Activated T-helper 1 cell treated with anti-CD3 and anti-CD28 coated beads, Interleukin-12 subunit alpha, Interleukin-12 subunit beta, Interleukin-2, Interleukin-4 antibody, amounts not matched to agents 30 ng/mL and 10 ng/mL and 1 ng/mL, durations not matched to agents 14 hours and 24 hours and 36 hours (primary cell): ENCODE data around the gene DTX2. TPM values are rescaled to one million over a fixed set of nuclear protein-coding genes. Genes with fewer than 3 reads are reported as not detected.
"Not testable (repeated sequence)": the region's sequence is repeated elsewhere in the genome, so short reads cannot be mapped to it uniquely, and the experiment has no call there.

Source experiments
- DNase-seq: peaks from one replicate; pipeline ENCODE4 v3.0.0; 2021; ENCODE audit warnings: low spot score
- H3K27ac Mint-ChIP-seq: one replicate; pipeline ENCODE4 v1.8.0; 2021; ENCODE audit warnings: mild to moderate bottlenecking, mixed read lengths
- H3K27me3 Mint-ChIP-seq: one replicate; pipeline ENCODE4 v1.8.0; 2022; ENCODE audit warnings: mild to moderate bottlenecking, moderate library complexity, mixed read lengths; ENCODE audit not compliant: insufficient read depth
- H3K36me3 Mint-ChIP-seq: one replicate; pipeline ENCODE4 v1.8.0; 2021; ENCODE audit warnings: low read depth, mixed read lengths
- H3K4me1 Mint-ChIP-seq: one replicate; pipeline ENCODE4 v1.8.0; 2021; ENCODE audit warnings: low read depth, mixed read lengths
- H3K4me3 Mint-ChIP-seq: one replicate; pipeline ENCODE4 v1.8.0; 2021; ENCODE audit warnings: mild to moderate bottlenecking, moderate library complexity, mixed read lengths
- H3K9me3 Mint-ChIP-seq: one replicate; pipeline ENCODE4 v1.8.0; 2021; ENCODE audit warnings: mixed read lengths
- intact Hi-C: fragments of 100-400 bp; cut with micrococcal nuclease; formaldehyde crosslinking; loops from one replicate; pipeline ENCODE4 v1.15.1; 2024
- total RNA-seq: library from RNA; stranded (reverse); gene quantifications from 2 replicates; pipeline ENCODE4 v1.2.3, GENCODE V29; 2022

DTX2 gene
- total RNA-seq, 1 donor from 2014 or later, result 26.4 TPM

- no peak overlapping the region for H3K27ac Mint-ChIP-seq
- H3K27me3 Mint-ChIP-seq, result no peaks in the 10 kb centered on the region
- H3K36me3 Mint-ChIP-seq, result no peaks in the 10 kb centered on the region
- intact Hi-C loops, result no loop called here
- H3K4me3 Mint-ChIP-seq, result no peak overlapping the region
- peaks cover 13% of the 10 kb centered on the region for H3K4me1 Mint-ChIP-seq
- H3K9me3 Mint-ChIP-seq, result no peaks in the 10 kb centered on the region
- no peak for DNase-seq
Observed at GRCh38 chr7:76428868-76429805, 32.4 kb upstream of the DTX2 start.

GRCh38 chr7:76430211-76430610 is 31.3 kb upstream of the DTX2 start:
- no peaks in the 10 kb centered on the region for H3K9me3 Mint-ChIP-seq

GRCh38 chr7:76430836-76431235 is 30.7 kb upstream of the DTX2 start:
- intact Hi-C loops, result no loop called here
- Mint-ChIP-seq H3K9me3 (no peaks in the 10 kb centered on the region), H3K27me3 (no peaks in the 10 kb centered on the region), H3K4me3 (no peak overlapping the region), H3K36me3 (no peaks in the 10 kb centered on the region), H3K4me1 (no peaks in the 10 kb centered on the region), H3K27ac (no peak overlapping the region)
- DNase-seq, result no peak

More at GRCh38 chr7:76430211-76430610, 31.3 kb upstream of the DTX2 start:
- Mint-ChIP-seq H3K27ac (no peak overlapping the region), H3K4me3 (no peak overlapping the region), H3K36me3 (no peaks in the 10 kb centered on the region), H3K4me1 (peaks cover 2% of the 10 kb centered on the region), H3K27me3 (no peaks in the 10 kb centered on the region)
- intact Hi-C loops, result no loop called here
- no peak for DNase-seq

GRCh38 chr7:76437873-76438272 is 23.6 kb upstream of the DTX2 start:
- H3K36me3 Mint-ChIP-seq, H3K4me3 Mint-ChIP-seq, intact Hi-C loops, H3K27me3 Mint-ChIP-seq, H3K4me1 Mint-ChIP-seq, H3K9me3 Mint-ChIP-seq, H3K27ac Mint-ChIP-seq: not testable (repeated sequence)
- peak; percentile 60 for DNase-seq

GRCh38 chr7:76439120-76439888 is 22.2 kb upstream of the DTX2 start:
- H3K4me1 Mint-ChIP-seq, H3K27ac Mint-ChIP-seq, intact Hi-C loops, H3K4me3 Mint-ChIP-seq, H3K36me3 Mint-ChIP-seq, DNase-seq, H3K27me3 Mint-ChIP-seq, H3K9me3 Mint-ChIP-seq: not testable (repeated sequence)

- intact Hi-C loops, result not testable (repeated sequence)
Observed at GRCh38 chr7:76440404-76440803, 21.1 kb upstream of the DTX2 start.

GRCh38 chr7:76441792-76442191 is 19.7 kb upstream of the DTX2 start:
- intact Hi-C loops, DNase-seq, H3K4me1 Mint-ChIP-seq, H3K27me3 Mint-ChIP-seq, H3K36me3 Mint-ChIP-seq, H3K4me3 Mint-ChIP-seq, H3K9me3 Mint-ChIP-seq, H3K27ac Mint-ChIP-seq: not testable (repeated sequence)

More at GRCh38 chr7:76440404-76440803, 21.1 kb upstream of the DTX2 start:
- H3K27ac Mint-ChIP-seq, H3K4me1 Mint-ChIP-seq, H3K9me3 Mint-ChIP-seq, H3K27me3 Mint-ChIP-seq, H3K36me3 Mint-ChIP-seq, H3K4me3 Mint-ChIP-seq, DNase-seq: not testable (repeated sequence)

GRCh38 chr7:76442664-76443446 is 18.7 kb upstream of the DTX2 start:
- H3K9me3 Mint-ChIP-seq, H3K4me1 Mint-ChIP-seq, H3K4me3 Mint-ChIP-seq, DNase-seq, H3K27me3 Mint-ChIP-seq, intact Hi-C loops, H3K36me3 Mint-ChIP-seq, H3K27ac Mint-ChIP-seq: not testable (repeated sequence)

- H3K9me3 Mint-ChIP-seq, H3K27me3 Mint-ChIP-seq, H3K36me3 Mint-ChIP-seq, H3K4me3 Mint-ChIP-seq, DNase-seq, H3K4me1 Mint-ChIP-seq, intact Hi-C loops: not testable (repeated sequence)
- peak overlapping the region; percentile 76 for H3K27ac Mint-ChIP-seq
Observed at GRCh38 chr7:76443846-76444245, 17.7 kb upstream of the DTX2 start.

- H3K4me3 Mint-ChIP-seq, DNase-seq, H3K36me3 Mint-ChIP-seq, intact Hi-C loops, H3K9me3 Mint-ChIP-seq, H3K27me3 Mint-ChIP-seq, H3K4me1 Mint-ChIP-seq: not testable (repeated sequence)
- H3K27ac Mint-ChIP-seq, result peak overlapping the region; percentile 75
Observed at GRCh38 chr7:76445577-76446008, 15.9 kb upstream of the DTX2 start.

GRCh38 chr7:76457017-76457416 is 4.5 kb upstream of the DTX2 start:
- DNase-seq, H3K36me3 Mint-ChIP-seq, intact Hi-C loops, H3K27me3 Mint-ChIP-seq, H3K27ac Mint-ChIP-seq, H3K4me3 Mint-ChIP-seq, H3K9me3 Mint-ChIP-seq, H3K4me1 Mint-ChIP-seq: not testable (repeated sequence)

- H3K27me3 Mint-ChIP-seq, H3K27ac Mint-ChIP-seq, intact Hi-C loops, H3K36me3 Mint-ChIP-seq, H3K4me3 Mint-ChIP-seq, H3K4me1 Mint-ChIP-seq, H3K9me3 Mint-ChIP-seq, DNase-seq: not testable (repeated sequence)
Observed at GRCh38 chr7:76458504-76458903, 3.0 kb upstream of the DTX2 start.
